SIG-M5 (cell line): Measurements from ENCODE around the gene GALNT2.

ENCODE experiments used
- DNase-seq: peaks from one replicate; lab custom pipeline; 2025; lab: John Stamatoyannopoulos, UW

GALNT2 gene

GRCh38 chr1:230072296-230072695, 5.3 kb downstream of the GALNT2 start:
- DNase-seq, result no peak

GRCh38 chr1:230072866-230073265, 5.8 kb downstream of the GALNT2 start:
- no peak for DNase-seq

- DNase-seq, result no peak
Measured at GRCh38 chr1:230073371-230074035, 6.5 kb downstream of the GALNT2 start.

- DNase-seq, result no peak
Measured at GRCh38 chr1:230074270-230074669, 7.2 kb downstream of the GALNT2 start.

- no peak for DNase-seq
Measured at GRCh38 chr1:230074762-230075161, 7.7 kb downstream of the GALNT2 start.

- no peak for DNase-seq
Measured at GRCh38 chr1:230076121-230076520, 9.1 kb downstream of the GALNT2 start.

- DNase-seq, result no peak
Measured at GRCh38 chr1:230077011-230077410, 10.0 kb downstream of the GALNT2 start.

- DNase-seq, result no peak
Measured at GRCh38 chr1:230077436-230078213, 10.6 kb downstream of the GALNT2 start.

GRCh38 chr1:230079199-230080024, 12.4 kb downstream of the GALNT2 start:
- DNase-seq, result no peak

GRCh38 chr1:230080822-230081221, 13.8 kb downstream of the GALNT2 start:
- DNase-seq, result no peak

- no peak for DNase-seq
Measured at GRCh38 chr1:230081751-230082150, 14.7 kb downstream of the GALNT2 start.

- DNase-seq, result no peak
Measured at GRCh38 chr1:230082211-230082610, 15.2 kb downstream of the GALNT2 start.

GRCh38 chr1:230083053-230083452, 16.0 kb downstream of the GALNT2 start:
- DNase-seq, result no peak

GRCh38 chr1:230083746-230084407, 16.8 kb downstream of the GALNT2 start:
- no peak for DNase-seq

- no peak for DNase-seq
Measured at GRCh38 chr1:230084408-230085177, 17.6 kb downstream of the GALNT2 start.

GRCh38 chr1:230085178-230085515, 18.1 kb downstream of the GALNT2 start:
- DNase-seq, result no peak

- no peak for DNase-seq
Measured at GRCh38 chr1:230086151-230086550, 19.1 kb downstream of the GALNT2 start.

- no peak for DNase-seq
Measured at GRCh38 chr1:230087028-230087716, 20.1 kb downstream of the GALNT2 start.

GRCh38 chr1:230087717-230088105, 20.7 kb downstream of the GALNT2 start:
- no peak for DNase-seq

GRCh38 chr1:230090194-230090711, 23.2 kb downstream of the GALNT2 start:
- no peak for DNase-seq
